ENCODE measurements around the gene NTRK3. TPM values are rescaled to one million over a fixed set of nuclear protein-coding genes. Genes with fewer than 3 reads are reported as not detected.

Gene NTRK3
- total RNA-seq, 1 experiment from 2014 or later: not detected

DNA sequence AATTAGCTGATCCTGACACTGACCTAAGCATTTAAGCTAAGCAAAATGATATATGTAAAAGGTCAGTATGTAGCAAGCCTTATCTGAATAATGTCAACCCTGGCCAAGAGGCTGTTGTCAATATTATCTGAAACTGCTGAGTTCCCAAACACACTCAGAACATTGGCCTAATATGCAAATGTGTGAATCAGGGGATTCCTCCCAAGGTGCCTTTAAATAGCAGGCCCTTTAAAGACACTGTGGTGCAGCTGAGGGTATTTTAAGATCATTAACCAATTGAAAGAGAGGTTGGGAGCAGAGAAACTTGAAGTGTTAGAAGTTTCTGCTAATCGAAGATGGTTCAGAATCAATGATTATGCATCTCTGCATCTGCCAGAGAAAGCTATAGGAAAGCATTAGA lies 207.0 kb downstream of the NTRK3 start:
- ATAC-seq: no peak
- no peak overlapping the region for H3K4me3 ChIP-seq (ENCODE audit: low read length)
- H3K4me2 ChIP-seq (ENCODE audit: low read length): no peak overlapping the region
- no TSS peak for BruUV-seq (replicated peaks)
- ChIA-PET POLR2A (ENCODE audit: unreplicated experiment) (no interaction called here), CTCF (no interaction called here)
- H3K9ac ChIP-seq (ENCODE audit: low read length): no peak overlapping the region
- H4K20me1 ChIP-seq (ENCODE audit: low read length): no peaks in the 10 kb centered on the region
- no peaks in the 10 kb centered on the region for H3F3A ChIP-seq (ENCODE audit: low read length, unreplicated experiment)
- DNase-seq: no peak
- H3K27ac ChIP-seq (ENCODE audit: low read length): no peak overlapping the region
- no peaks in the 10 kb centered on the region for H3K9me2 ChIP-seq (replicated peaks; ENCODE audit: low read length)
- no peaks in the 10 kb centered on the region for H3K9me3 ChIP-seq (ENCODE audit: low read length)
- H3K79me2 ChIP-seq (ENCODE audit: low read length): no peaks in the 10 kb centered on the region
- no peaks in the 10 kb centered on the region for H3K27me3 ChIP-seq (ENCODE audit: low read length)
- no peaks in the 10 kb centered on the region for H3K36me3 ChIP-seq (ENCODE audit: low read depth, low read length)
- no peak overlapping the region for H2AFZ ChIP-seq (ENCODE audit: low read length)
- TF ChIP-seq EZH2 (IDR thresholded peaks at IDR 0.05; ENCODE audit: low read length, unreplicated experiment): no peak
- no peak for TF ChIP-seq EZH2phosphoT487 (IDR thresholded peaks at IDR 0.05; ENCODE audit: borderline replicate concordance, low read length)
- TF ChIP-seq, protein P1, sequence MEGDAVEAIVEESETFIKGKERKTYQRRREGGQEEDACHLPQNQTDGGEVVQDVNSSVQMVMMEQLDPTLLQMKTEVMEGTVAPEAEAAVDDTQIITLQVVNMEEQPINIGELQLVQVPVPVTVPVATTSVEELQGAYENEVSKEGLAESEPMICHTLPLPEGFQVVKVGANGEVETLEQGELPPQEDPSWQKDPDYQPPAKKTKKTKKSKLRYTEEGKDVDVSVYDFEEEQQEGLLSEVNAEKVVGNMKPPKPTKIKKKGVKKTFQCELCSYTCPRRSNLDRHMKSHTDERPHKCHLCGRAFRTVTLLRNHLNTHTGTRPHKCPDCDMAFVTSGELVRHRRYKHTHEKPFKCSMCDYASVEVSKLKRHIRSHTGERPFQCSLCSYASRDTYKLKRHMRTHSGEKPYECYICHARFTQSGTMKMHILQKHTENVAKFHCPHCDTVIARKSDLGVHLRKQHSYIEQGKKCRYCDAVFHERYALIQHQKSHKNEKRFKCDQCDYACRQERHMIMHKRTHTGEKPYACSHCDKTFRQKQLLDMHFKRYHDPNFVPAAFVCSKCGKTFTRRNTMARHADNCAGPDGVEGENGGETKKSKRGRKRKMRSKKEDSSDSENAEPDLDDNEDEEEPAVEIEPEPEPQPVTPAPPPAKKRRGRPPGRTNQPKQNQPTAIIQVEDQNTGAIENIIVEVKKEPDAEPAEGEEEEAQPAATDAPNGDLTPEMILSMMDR (conservative IDR thresholded peaks at IDR 0.05; ENCODE audit: low read depth, low read length): no peak
- intact Hi-C loops (cut with micrococcal nuclease): no loop called here
- no peaks in the 10 kb centered on the region for H3K4me1 ChIP-seq (ENCODE audit: insufficient read depth, low read length)

- Histone ChIP-seq H3K4me2 (ENCODE audit: low read length) (no peak overlapping the region), H3K36me3 (ENCODE audit: low read depth, low read length) (no peaks in the 10 kb centered on the region), H3K4me1 (ENCODE audit: insufficient read depth, low read length) (no peaks in the 10 kb centered on the region), H3K27me3 (ENCODE audit: low read length) (no peaks in the 10 kb centered on the region), H3F3A (ENCODE audit: low read length, unreplicated experiment) (no peaks in the 10 kb centered on the region), H2AFZ (ENCODE audit: low read length) (no peak overlapping the region), H3K9me3 (ENCODE audit: low read length) (no peaks in the 10 kb centered on the region), H3K9me2 (replicated peaks; ENCODE audit: low read length) (no peaks in the 10 kb centered on the region), H3K9ac (ENCODE audit: low read length) (no peak overlapping the region), H3K4me3 (ENCODE audit: low read length) (no peak overlapping the region), H4K20me1 (ENCODE audit: low read length) (no peaks in the 10 kb centered on the region), H3K79me2 (ENCODE audit: low read length) (no peaks in the 10 kb centered on the region), H3K27ac (ENCODE audit: low read length) (no peak overlapping the region)
- CTCF ChIA-PET: no interaction called here
- DNase-seq: no peak
- TF ChIP-seq EZH2 (IDR thresholded peaks at IDR 0.05; ENCODE audit: low read length, unreplicated experiment): no peak
- no peak for TF ChIP-seq EZH2phosphoT487 (IDR thresholded peaks at IDR 0.05; ENCODE audit: borderline replicate concordance, low read length)
- TF ChIP-seq, protein P1 (conservative IDR thresholded peaks at IDR 0.05; ENCODE audit: low read depth, low read length): no peak
- ATAC-seq: no peak
- BruUV-seq (replicated peaks): no TSS peak
- intact Hi-C loops (cut with micrococcal nuclease): no loop called here
- POLR2A ChIA-PET (ENCODE audit: unreplicated experiment): no interaction called here
These were observed 207.8 kb downstream of the NTRK3 start for GRCh38 chr15:88048755-88049154.

DNA sequence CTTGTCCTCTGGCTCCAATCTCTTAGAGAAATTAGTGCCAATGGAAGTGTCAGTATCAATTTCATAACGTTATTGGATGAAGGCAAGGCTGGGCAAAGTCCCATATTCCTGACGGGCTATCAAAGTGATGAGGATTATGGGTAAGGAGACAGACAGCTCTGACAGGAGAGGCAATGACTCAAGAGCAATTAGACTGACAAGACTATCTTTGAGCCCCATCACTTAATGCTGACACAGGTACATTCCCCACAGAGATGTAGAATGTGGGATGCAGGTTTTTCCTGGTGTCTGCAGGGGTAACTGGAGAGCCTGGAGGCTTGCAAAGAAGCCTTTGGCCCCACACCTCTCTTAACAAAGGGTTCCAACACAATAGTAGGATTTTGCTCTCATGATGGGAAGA lies 208.3 kb downstream of the NTRK3 start:
- H3K4me1 ChIP-seq (ENCODE audit: insufficient read depth, low read length): no peaks in the 10 kb centered on the region
- H3K9me2 ChIP-seq (replicated peaks; ENCODE audit: low read length): no peaks in the 10 kb centered on the region
- H2AFZ ChIP-seq (ENCODE audit: low read length): no peak overlapping the region
- H3K4me2 ChIP-seq (ENCODE audit: low read length): no peak overlapping the region
- no peak overlapping the region for H3K4me3 ChIP-seq (ENCODE audit: low read length)
- no peak overlapping the region for H3K27ac ChIP-seq (ENCODE audit: low read length)
- H3F3A ChIP-seq (ENCODE audit: low read length, unreplicated experiment): no peaks in the 10 kb centered on the region
- no peaks in the 10 kb centered on the region for H3K27me3 ChIP-seq (ENCODE audit: low read length)
- TF ChIP-seq EZH2phosphoT487 (IDR thresholded peaks at IDR 0.05; ENCODE audit: borderline replicate concordance, low read length) (no peak), EZH2 (IDR thresholded peaks at IDR 0.05; ENCODE audit: low read length, unreplicated experiment) (no peak)
- TF ChIP-seq, protein P1 (conservative IDR thresholded peaks at IDR 0.05; ENCODE audit: low read depth, low read length): no peak
- H3K36me3 ChIP-seq (ENCODE audit: low read depth, low read length): no peaks in the 10 kb centered on the region
- ChIA-PET CTCF (no interaction called here), POLR2A (ENCODE audit: unreplicated experiment) (no interaction called here)
- H4K20me1 ChIP-seq (ENCODE audit: low read length): no peaks in the 10 kb centered on the region
- H3K79me2 ChIP-seq (ENCODE audit: low read length): no peaks in the 10 kb centered on the region
- BruUV-seq (replicated peaks): no TSS peak
- H3K9ac ChIP-seq (ENCODE audit: low read length): no peak overlapping the region
- ATAC-seq (no peak), DNase-seq (no peak)
- H3K9me3 ChIP-seq (ENCODE audit: low read length): no peaks in the 10 kb centered on the region
- intact Hi-C loops (cut with micrococcal nuclease): no loop called here

Data from PC-3 (cell line).